22Rv1 (cell line): Measurements from ENCODE around the gene SND1.

Source experiments
- H3K27ac ChIP-seq: fragments of 450-650 bp; 2 replicates; pipeline ENCODE4 v1.5.1; 2017
- CTCF ChIP-seq: fragments of 450-650 bp; IDR thresholded peaks from 2 replicates; pipeline ENCODE4 v1.5.1; 2017; ENCODE audit warnings: mild to moderate bottlenecking
- ZFX ChIP-seq: fragments of 450-650 bp; IDR thresholded peaks from 2 replicates; pipeline ENCODE4 v1.6.1; 2017; ENCODE audit warnings: antibody characterized with exemption, borderline replicate concordance

Gene SND1

GRCh38 chr7:128137181-128137580 is 485.2 kb downstream of the SND1 start:
- no peak overlapping the region for H3K27ac ChIP-seq
- TF ChIP-seq CTCF (no peak), ZFX (no peak)

- H3K27ac ChIP-seq, result no peak overlapping the region
- TF ChIP-seq CTCF (no peak), ZFX (no peak)
These were observed 487.4 kb downstream of the SND1 start for GRCh38 chr7:128139406-128139805.

GRCh38 chr7:128141683-128142195 is 489.7 kb downstream of the SND1 start:
- no peak for TF ChIP-seq CTCF
- TF ChIP-seq ZFX, result no peak
- no peak overlapping the region for H3K27ac ChIP-seq
